ENCODE results near the gene BORCS5. TPM values are rescaled to one million over a fixed set of nuclear protein-coding genes. Genes with fewer than 3 reads are reported as not detected.

Gene BORCS5
- total RNA-seq, 2 experiments from 2014 or later, result 10.4 to 22.9 TPM

DNA sequence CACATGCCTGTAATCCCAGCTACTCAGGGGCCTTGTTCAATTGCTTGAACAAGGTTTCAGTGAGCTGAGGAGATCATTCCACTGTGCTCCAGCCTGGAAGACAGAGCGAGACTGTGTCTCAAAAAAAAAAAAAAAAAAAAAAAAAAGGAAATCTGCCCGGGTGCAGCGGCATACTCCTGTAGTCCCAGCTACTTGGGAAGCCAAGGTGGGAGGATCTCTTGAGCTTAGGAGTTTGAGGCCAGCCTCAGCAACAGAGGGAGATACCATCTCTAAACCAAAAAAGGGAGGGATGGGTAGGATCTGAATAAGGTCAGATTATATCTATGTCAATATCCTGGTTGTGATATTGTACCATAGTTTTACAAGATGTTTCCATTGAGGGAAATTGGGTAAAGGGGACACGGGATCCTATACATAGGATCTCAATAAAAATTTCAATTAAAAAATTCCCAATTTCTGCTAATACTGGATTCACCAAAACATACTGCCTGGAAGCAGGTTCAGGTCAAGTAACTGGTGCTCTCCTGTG lies 76.4 kb downstream of the BORCS5 start:
- BruUV-seq (replicated peaks), result no TSS peak
- CTCF ChIA-PET (ENCODE audit: unreplicated experiment), result no interaction called here
- Histone ChIP-seq H3K9me3 (ENCODE audit: low read length) (no peaks in the 10 kb centered on the region), H3K4me3 (ENCODE audit: low read depth, low read length, poor library complexity, severe bottlenecking) (no peak overlapping the region), H3K27ac (ENCODE audit: low read depth, low read length, poor library complexity, severe bottlenecking) (no peak overlapping the region), H3K79me2 (ENCODE audit: insufficient read depth, low read depth, low read length) (no peaks in the 10 kb centered on the region), H4K20me1 (ENCODE audit: insufficient read depth, low read length) (no peaks in the 10 kb centered on the region; the same call in 1 of the 2 replicates), H3K36me3 (ENCODE audit: insufficient read depth, low read length) (peaks cover 13% of the 10 kb centered on the region), H3K9me2 (ENCODE audit: insufficient read depth, low read length) (no peaks in the 10 kb centered on the region), H3K4me2 (ENCODE audit: low read length) (no peak overlapping the region), H2AFZ (ENCODE audit: low read length) (no peak overlapping the region), H3K4me1 (ENCODE audit: insufficient read depth, low read length, poor library complexity, severe bottlenecking) (no peaks in the 10 kb centered on the region)
- TF ChIP-seq, protein P1, sequence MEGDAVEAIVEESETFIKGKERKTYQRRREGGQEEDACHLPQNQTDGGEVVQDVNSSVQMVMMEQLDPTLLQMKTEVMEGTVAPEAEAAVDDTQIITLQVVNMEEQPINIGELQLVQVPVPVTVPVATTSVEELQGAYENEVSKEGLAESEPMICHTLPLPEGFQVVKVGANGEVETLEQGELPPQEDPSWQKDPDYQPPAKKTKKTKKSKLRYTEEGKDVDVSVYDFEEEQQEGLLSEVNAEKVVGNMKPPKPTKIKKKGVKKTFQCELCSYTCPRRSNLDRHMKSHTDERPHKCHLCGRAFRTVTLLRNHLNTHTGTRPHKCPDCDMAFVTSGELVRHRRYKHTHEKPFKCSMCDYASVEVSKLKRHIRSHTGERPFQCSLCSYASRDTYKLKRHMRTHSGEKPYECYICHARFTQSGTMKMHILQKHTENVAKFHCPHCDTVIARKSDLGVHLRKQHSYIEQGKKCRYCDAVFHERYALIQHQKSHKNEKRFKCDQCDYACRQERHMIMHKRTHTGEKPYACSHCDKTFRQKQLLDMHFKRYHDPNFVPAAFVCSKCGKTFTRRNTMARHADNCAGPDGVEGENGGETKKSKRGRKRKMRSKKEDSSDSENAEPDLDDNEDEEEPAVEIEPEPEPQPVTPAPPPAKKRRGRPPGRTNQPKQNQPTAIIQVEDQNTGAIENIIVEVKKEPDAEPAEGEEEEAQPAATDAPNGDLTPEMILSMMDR (conservative IDR thresholded peaks at IDR 0.05; ENCODE audit: low read length), result no peak
- TF ChIP-seq EZH2phosphoT487 (IDR thresholded peaks at IDR 0.05; ENCODE audit: borderline replicate concordance, low read depth, low read length), result no peak
- POLR2A ChIA-PET, result interaction anchor here (0.8 to 1.2 kb wide), 2 partner anchors 9 to 25 kb away, joined by 3 to 4 read pairs; no protein-coding TSS in a partner anchor
- intact Hi-C loops (cut with micrococcal nuclease; ENCODE audit: unreplicated experiment), result no loop called here
- DNase-seq (ENCODE audit: low spot score), result no peak

DNA sequence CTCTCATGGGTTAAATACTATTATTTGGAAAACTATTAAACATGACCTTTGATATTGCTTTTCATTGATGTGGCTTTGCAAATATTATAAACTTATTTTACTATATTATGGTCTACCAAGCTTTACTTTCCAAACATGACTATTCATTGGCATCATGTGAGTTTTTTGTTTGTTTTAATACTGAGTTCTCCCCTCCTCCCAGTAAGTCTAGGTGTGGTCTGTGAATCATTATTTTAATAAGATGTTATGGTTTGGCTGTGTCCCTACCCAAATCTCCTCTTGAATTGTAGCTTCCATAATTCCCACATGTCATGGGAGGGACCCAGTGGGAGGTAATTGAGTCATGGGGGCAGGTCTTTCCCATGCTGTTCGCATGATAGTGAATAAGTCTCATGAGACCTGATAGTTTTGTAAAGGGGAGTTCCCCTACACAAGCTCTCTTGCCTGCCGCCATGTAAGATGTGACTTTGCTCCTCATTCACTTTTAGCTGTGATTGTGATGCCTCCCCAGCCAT lies 80.0 kb downstream of the BORCS5 start:
- H3K36me3 ChIP-seq (ENCODE audit: insufficient read depth, low read length), result peaks cover 13% of the 10 kb centered on the region
- BruUV-seq (replicated peaks), result no TSS peak
- ChIA-PET CTCF (ENCODE audit: unreplicated experiment) (interaction anchor here (0.7 kb wide), 1 partner anchor 19 kb away, joined by 3 read pairs; no protein-coding TSS in a partner anchor), POLR2A (interaction anchor here (1.3 to 2.3 kb wide), 3 partner anchors 11 to 18 kb away, joined by 3 to 6 read pairs (median 4); no protein-coding TSS in a partner anchor)
- no peaks in the 10 kb centered on the region for H3K79me2 ChIP-seq (ENCODE audit: insufficient read depth, low read depth, low read length)
- no peak overlapping the region for H3K27ac ChIP-seq (ENCODE audit: low read depth, low read length, poor library complexity, severe bottlenecking)
- no peak overlapping the region for H2AFZ ChIP-seq (ENCODE audit: low read length)
- intact Hi-C loops (cut with micrococcal nuclease; ENCODE audit: unreplicated experiment), result no loop called here
- H3K4me1 ChIP-seq (ENCODE audit: insufficient read depth, low read length, poor library complexity, severe bottlenecking), result no peaks in the 10 kb centered on the region
- no peaks in the 10 kb centered on the region for H4K20me1 ChIP-seq (ENCODE audit: insufficient read depth, low read length)
- no peak overlapping the region for H3K4me2 ChIP-seq (ENCODE audit: low read length)
- H3K9me3 ChIP-seq (ENCODE audit: low read length), result no peaks in the 10 kb centered on the region
- H3K4me3 ChIP-seq (ENCODE audit: low read depth, low read length, poor library complexity, severe bottlenecking), result no peak overlapping the region
- TF ChIP-seq, protein P1 (conservative IDR thresholded peaks at IDR 0.05; ENCODE audit: low read length), result no peak
- no peak for TF ChIP-seq EZH2phosphoT487 (IDR thresholded peaks at IDR 0.05; ENCODE audit: borderline replicate concordance, low read depth, low read length)
- H3K9me2 ChIP-seq (ENCODE audit: insufficient read depth, low read length), result no peaks in the 10 kb centered on the region
- no peak for DNase-seq (ENCODE audit: low spot score)

DNA sequence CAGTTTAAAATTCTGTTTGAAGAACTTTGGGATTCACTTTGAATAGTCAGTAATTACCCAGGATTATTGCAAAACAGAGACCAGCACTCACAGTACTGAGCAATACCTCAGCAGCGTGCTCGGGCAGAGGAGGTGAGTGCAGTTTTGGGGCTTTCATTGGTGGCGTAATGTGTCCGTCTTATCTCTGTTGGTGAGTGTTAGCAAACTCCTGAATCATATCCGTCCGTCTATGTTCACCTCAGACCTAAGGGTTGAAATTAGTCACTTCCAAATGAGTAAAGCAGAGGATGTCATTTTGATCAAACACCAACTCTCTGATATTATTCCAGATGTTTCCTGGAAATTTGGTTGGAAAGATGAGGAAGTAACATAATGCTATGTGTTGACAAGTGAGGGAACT lies 82.8 kb downstream of the BORCS5 start:
- H3K9me3 ChIP-seq (ENCODE audit: low read length), result no peaks in the 10 kb centered on the region
- no peak overlapping the region for H3K27ac ChIP-seq (ENCODE audit: low read depth, low read length, poor library complexity, severe bottlenecking)
- no peaks in the 10 kb centered on the region for H4K20me1 ChIP-seq (ENCODE audit: insufficient read depth, low read length)
- H3K36me3 ChIP-seq (ENCODE audit: insufficient read depth, low read length), result peaks cover 13% of the 10 kb centered on the region
- H3K4me3 ChIP-seq (ENCODE audit: low read depth, low read length, poor library complexity, severe bottlenecking), result no peak overlapping the region
- no peak overlapping the region for H2AFZ ChIP-seq (ENCODE audit: low read length)
- intact Hi-C loops (cut with micrococcal nuclease; ENCODE audit: unreplicated experiment), result no loop called here
- ChIA-PET POLR2A (interaction anchor here (0.6 to 1.9 kb wide), 2 partner anchors 11 to 34 kb away, joined by 4 to 6 read pairs; no protein-coding TSS in a partner anchor), CTCF (ENCODE audit: unreplicated experiment) (no interaction called here)
- no peak for TF ChIP-seq EZH2phosphoT487 (IDR thresholded peaks at IDR 0.05; ENCODE audit: borderline replicate concordance, low read depth, low read length)
- TF ChIP-seq, protein P1 (conservative IDR thresholded peaks at IDR 0.05; ENCODE audit: low read length), result no peak
- H3K9me2 ChIP-seq (ENCODE audit: insufficient read depth, low read length), result no peaks in the 10 kb centered on the region
- H3K79me2 ChIP-seq (ENCODE audit: insufficient read depth, low read depth, low read length), result no peaks in the 10 kb centered on the region
- no peak overlapping the region for H3K4me2 ChIP-seq (ENCODE audit: low read length)
- DNase-seq (ENCODE audit: low spot score), result no peak
- no peaks in the 10 kb centered on the region for H3K4me1 ChIP-seq (ENCODE audit: insufficient read depth, low read length, poor library complexity, severe bottlenecking)
- no TSS peak for BruUV-seq (replicated peaks)
